RWPE2 (cell line): Measurements from ENCODE around the gene IQGAP3.
"Not testable (repeated sequence)": the region's sequence is repeated elsewhere in the genome, so short reads cannot be mapped to it uniquely, and the experiment has no call there.

Source experiments
- ATAC-seq: fragments of 200-7000 bp; cut with Tn5 transposase; 3 replicates; pipeline ENCODE4 v1.9.1; 2021; ENCODE audit warnings: low read depth
- DNase-seq: peaks from one replicate; pipeline ENCODE4 v3.0.0-alpha.2; 2020; ENCODE audit warnings: low spot score
- H3K27ac ChIP-seq: fragments of 450-650 bp; 2 replicates; pipeline ENCODE4 v1.5.1; 2017; ENCODE audit warnings: mild to moderate bottlenecking; ENCODE audit not compliant: poor library complexity, severe bottlenecking
- H3K27me3 ChIP-seq: fragments of 250-450 bp; sonication (Bioruptor Pico); 2 replicates; pipeline ENCODE4 v1.5.1; 2021; ENCODE audit warnings: mild to moderate bottlenecking, moderate library complexity; ENCODE audit not compliant: insufficient read depth, poor library complexity, severe bottlenecking
- H3K36me3 ChIP-seq: fragments of 250-450 bp; sonication (Bioruptor Pico); 2 replicates; pipeline ENCODE4 v1.5.1; 2020; ENCODE audit warnings: low read depth, mild to moderate bottlenecking, moderate library complexity
- H3K4me1 ChIP-seq: fragments of 250-450 bp; sonication (Bioruptor Pico); 2 replicates; pipeline ENCODE4 v1.5.1; 2021; ENCODE audit warnings: mild to moderate bottlenecking, moderate library complexity; ENCODE audit not compliant: insufficient read depth, poor library complexity, severe bottlenecking
- H3K4me3 ChIP-seq: fragments of 250-450 bp; sonication (Bioruptor Pico); 2 replicates; pipeline ENCODE4 v1.5.1; 2021; ENCODE audit warnings: mild to moderate bottlenecking, moderate library complexity; ENCODE audit not compliant: severe bottlenecking
- H3K9me3 ChIP-seq: fragments of 250-450 bp; sonication (Bioruptor Pico); 2 replicates; pipeline ENCODE4 v1.5.1; 2021; ENCODE audit warnings: mild to moderate bottlenecking, moderate library complexity; ENCODE audit not compliant: severe bottlenecking
- TF ChIP-seq, protein P1 (sequence below): fragments of 450-650 bp; IDR thresholded peaks from one replicate; pipeline ENCODE4 v1.5.1; 2017; ENCODE audit warnings: mild to moderate bottlenecking, moderate library complexity; ENCODE audit not compliant: poor library complexity, severe bottlenecking

IQGAP3 gene

DNA sequence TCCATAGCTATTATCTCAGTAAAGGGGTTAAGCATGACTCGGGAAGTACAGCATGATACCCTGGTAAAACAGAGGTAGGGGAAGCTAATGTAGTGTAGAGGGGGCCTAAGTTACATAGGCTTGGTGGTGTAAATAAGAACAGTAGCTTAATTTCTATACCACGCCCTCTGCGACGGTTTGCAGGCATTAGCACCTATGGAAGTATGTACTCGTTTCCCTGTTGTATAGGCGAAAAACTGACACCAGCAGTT lies 18.7 kb upstream of the IQGAP3 start:
- peaks cover 35% of the 10 kb centered on the region for H3K36me3 ChIP-seq

DNA sequence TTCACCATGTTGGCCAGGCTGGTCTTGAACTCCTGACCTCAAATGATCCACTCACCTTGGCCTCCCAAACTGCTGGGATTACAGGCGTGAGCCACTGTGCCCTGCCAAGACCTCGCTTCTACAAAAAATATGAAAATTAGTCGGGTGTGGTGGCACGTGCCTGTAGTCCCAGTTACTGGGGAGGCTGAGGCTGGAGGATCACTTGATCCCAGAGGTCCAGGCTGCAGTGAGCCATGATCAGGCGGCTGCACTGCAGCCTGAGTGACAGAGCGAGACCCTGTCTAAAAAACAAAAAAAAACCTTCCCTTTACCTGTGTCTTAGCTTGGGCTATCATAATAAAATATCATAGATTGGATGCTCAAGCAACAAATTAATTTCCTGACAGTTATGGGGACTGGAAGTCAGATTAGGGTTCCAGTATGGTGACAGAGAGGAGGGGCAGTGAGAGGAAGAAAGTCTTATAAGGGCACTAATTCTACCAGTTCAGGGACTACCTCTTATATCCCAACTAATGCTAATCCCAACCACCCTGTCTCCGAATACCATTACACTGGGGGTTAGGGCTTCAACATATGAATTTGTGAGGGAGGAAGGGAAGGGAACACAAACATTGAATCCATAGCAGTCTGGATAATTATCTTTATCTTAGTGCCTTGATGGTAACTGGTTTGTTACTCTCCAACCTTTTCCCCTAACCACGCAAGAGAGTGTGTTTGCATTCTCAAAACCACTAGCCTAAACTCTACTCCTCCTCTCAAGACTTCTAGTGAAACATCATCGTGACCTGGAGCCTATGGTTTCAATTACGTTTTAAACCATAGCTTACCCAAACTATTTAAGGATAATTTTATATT lies 18.2 kb upstream of the IQGAP3 start:
- ATAC-seq: no peak
- H3K4me3 ChIP-seq: peak overlapping the region; percentile 72
- no peaks in the 10 kb centered on the region for H3K9me3 ChIP-seq
- H3K27ac ChIP-seq: peak overlapping the region; percentile 37
- H3K36me3 ChIP-seq: peaks cover 30% of the 10 kb centered on the region
- H3K4me1 ChIP-seq: peaks cover 5% of the 10 kb centered on the region
- TF ChIP-seq, protein P1, sequence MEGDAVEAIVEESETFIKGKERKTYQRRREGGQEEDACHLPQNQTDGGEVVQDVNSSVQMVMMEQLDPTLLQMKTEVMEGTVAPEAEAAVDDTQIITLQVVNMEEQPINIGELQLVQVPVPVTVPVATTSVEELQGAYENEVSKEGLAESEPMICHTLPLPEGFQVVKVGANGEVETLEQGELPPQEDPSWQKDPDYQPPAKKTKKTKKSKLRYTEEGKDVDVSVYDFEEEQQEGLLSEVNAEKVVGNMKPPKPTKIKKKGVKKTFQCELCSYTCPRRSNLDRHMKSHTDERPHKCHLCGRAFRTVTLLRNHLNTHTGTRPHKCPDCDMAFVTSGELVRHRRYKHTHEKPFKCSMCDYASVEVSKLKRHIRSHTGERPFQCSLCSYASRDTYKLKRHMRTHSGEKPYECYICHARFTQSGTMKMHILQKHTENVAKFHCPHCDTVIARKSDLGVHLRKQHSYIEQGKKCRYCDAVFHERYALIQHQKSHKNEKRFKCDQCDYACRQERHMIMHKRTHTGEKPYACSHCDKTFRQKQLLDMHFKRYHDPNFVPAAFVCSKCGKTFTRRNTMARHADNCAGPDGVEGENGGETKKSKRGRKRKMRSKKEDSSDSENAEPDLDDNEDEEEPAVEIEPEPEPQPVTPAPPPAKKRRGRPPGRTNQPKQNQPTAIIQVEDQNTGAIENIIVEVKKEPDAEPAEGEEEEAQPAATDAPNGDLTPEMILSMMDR: no peak
- H3K27me3 ChIP-seq: no peaks in the 10 kb centered on the region
- no peak for DNase-seq

More for the DNA sequence above, 18.7 kb upstream of the IQGAP3 start:
- TF ChIP-seq, protein P1: no peak
- Histone ChIP-seq H3K27ac (peak overlapping the region; percentile 37), H3K9me3 (no peaks in the 10 kb centered on the region), H3K4me1 (peaks cover 5% of the 10 kb centered on the region), H3K27me3 (no peaks in the 10 kb centered on the region), H3K4me3 (peak overlapping the region; percentile 72)
- DNase-seq (no peak), ATAC-seq (peak; percentile 9; the same call in 1 of the 3 replicates)

DNA sequence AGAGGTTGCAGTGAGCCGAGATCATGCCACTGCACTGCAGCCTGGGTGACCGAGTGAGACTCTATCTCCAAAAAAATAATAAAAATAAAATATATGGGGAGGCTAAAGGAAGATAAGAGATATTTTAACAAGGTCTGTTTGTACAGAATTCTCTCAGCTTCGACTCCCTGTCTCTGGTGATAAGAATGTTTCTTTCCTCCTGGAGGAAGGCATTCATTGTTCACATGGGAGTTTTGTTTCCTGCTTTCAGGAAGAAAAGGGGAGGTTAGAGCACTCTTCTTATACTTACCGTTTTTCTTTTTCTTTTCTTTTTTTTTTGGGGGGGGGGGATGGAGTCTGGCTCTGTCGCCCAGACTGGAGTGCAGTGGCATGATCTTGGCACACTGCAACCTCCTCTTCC lies 17.2 kb upstream of the IQGAP3 start:
- H3K27ac ChIP-seq: no peak overlapping the region
- H3K27me3 ChIP-seq: no peaks in the 10 kb centered on the region
- no peaks in the 10 kb centered on the region for H3K9me3 ChIP-seq
- peaks cover 22% of the 10 kb centered on the region for H3K36me3 ChIP-seq
- ATAC-seq: no peak
- peaks cover 5% of the 10 kb centered on the region for H3K4me1 ChIP-seq
- no peak for DNase-seq
- no peak overlapping the region for H3K4me3 ChIP-seq
- TF ChIP-seq, protein P1: no peak

DNA sequence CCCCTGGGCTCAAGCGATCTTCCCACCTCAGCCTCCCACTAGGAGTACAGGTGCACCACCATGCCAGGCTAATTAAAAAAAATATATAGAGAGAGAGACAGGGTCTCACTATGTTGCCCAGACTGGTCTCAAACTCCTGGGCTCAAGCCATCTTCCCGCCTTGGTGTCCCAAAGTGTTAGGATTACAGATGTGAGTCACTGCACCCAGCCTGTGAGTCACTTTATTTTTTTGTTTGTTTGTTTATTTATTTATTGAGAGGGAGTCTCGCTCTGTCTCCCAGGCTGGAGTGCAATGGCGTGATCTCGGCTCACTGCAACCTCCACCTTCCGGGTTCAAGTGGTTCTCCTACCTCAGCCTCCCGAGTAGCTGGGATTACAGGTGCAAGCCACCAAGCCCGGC lies 15.6 kb upstream of the IQGAP3 start:
- ATAC-seq, H3K4me1 ChIP-seq, H3K27ac ChIP-seq, H3K36me3 ChIP-seq, H3K27me3 ChIP-seq, DNase-seq, H3K4me3 ChIP-seq, H3K9me3 ChIP-seq: not testable (repeated sequence)

DNA sequence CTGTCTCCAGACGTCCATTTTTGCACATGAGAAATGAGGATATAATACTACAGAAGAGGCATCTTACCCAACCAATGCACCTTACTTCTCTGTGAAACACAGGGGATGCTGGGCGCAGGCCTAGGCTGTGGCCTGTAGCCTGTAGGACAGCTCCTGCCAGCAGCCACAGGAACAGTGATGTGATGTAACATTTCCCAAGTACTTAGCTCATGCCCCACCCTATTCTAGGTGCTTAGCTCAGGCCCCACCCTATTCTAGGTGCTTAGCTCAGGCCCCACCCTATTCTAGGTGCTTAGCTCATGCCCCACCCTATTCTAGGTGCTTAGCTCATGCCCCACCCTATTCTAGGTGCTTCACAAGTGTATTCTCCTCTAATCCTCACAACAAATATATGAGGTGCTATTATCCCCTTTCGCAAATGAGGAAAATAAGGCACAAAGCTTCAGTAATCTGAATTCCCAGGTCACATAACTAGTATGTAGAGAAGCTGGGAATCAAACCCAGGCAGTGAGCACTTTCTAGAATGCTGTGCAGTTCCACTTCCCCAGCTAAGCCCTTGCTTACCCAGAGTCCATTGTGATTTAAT lies 14.6 kb upstream of the IQGAP3 start:
- TF ChIP-seq, protein P1: no peak
- Histone ChIP-seq H3K36me3 (no peaks in the 10 kb centered on the region), H3K27me3 (no peaks in the 10 kb centered on the region), H3K9me3 (no peaks in the 10 kb centered on the region), H3K4me3 (no peak overlapping the region), H3K27ac (no peak overlapping the region), H3K4me1 (peaks cover 7% of the 10 kb centered on the region)
- DNase-seq (no peak), ATAC-seq (peak; percentile 19; the same call in 1 of the 3 replicates)
